MCF 10A (cell line): ENCODE results near the gene KRTAP6-2. TPM values are rescaled to one million over a fixed set of nuclear protein-coding genes. Genes with fewer than 3 reads are reported as not detected.

Experiments used
- BruUV-seq: library from RNA; stranded (reverse); fragments of 400-500 nt; replicated peaks from 2 replicates; lab custom pipeline; 2021; lab: Mats Ljungman, UMichigan
- CTCF ChIA-PET: fragments of 300-600 bp; sonication (Branson Sonifier 250); formaldehyde crosslinking; extraction: SDS; loops from one replicate; lab custom pipeline; 2021; ENCODE audit warnings: antibody characterized with exemption, inconsistent platforms; lab: Yijun Ruan, JAX
- POLR2A ChIA-PET: fragments of 300-600, 350-650 bp; sonication (Branson Sonifier 250); formaldehyde crosslinking; extraction: SDS; loops from one replicate; lab custom pipeline; 2020; ENCODE audit warnings: antibody characterized with exemption, inconsistent platforms; lab: Yijun Ruan, JAX
- DNase-seq: peaks from one replicate; pipeline ENCODE4 v3.0.0-alpha.2; 2018; ENCODE audit not compliant: unreplicated experiment
- H3K27ac Mint-ChIP-seq: one replicate; pipeline ENCODE4 v1.8.0; 2022; ENCODE audit warnings: mild to moderate bottlenecking, low read depth, mixed read lengths; ENCODE audit not compliant: unreplicated experiment
- H3K27me3 Mint-ChIP-seq: one replicate; pipeline ENCODE4 v1.8.0; 2022; ENCODE audit warnings: mixed read lengths; ENCODE audit not compliant: insufficient read depth, unreplicated experiment
- H3K36me3 Mint-ChIP-seq: one replicate; pipeline ENCODE4 v1.8.0; 2022; ENCODE audit warnings: mild to moderate bottlenecking, moderate library complexity, mixed read lengths; ENCODE audit not compliant: insufficient read depth, unreplicated experiment
- H3K4me1 Mint-ChIP-seq: one replicate; pipeline ENCODE4 v1.8.0; 2022; ENCODE audit warnings: mixed read lengths; ENCODE audit not compliant: insufficient read depth, unreplicated experiment
- H3K4me3 Mint-ChIP-seq: one replicate; pipeline ENCODE4 v1.8.0; 2022; ENCODE audit warnings: mild to moderate bottlenecking, moderate library complexity, mixed read lengths; ENCODE audit not compliant: unreplicated experiment
- H3K9me3 Mint-ChIP-seq: one replicate; pipeline ENCODE4 v1.8.0; 2022; ENCODE audit warnings: mixed read lengths; ENCODE audit not compliant: unreplicated experiment
- CTCF ChIP-seq: fragments of 200-600 bp; IDR thresholded peaks from one replicate; pipeline ENCODE4 v1.8.0; 2022; ENCODE audit warnings: antibody characterized with exemption, mild to moderate bottlenecking; ENCODE audit not compliant: unreplicated experiment
- intact Hi-C: fragments of 100-400 bp; cut with micrococcal nuclease; formaldehyde crosslinking; loops from 2 replicates; pipeline ENCODE4 v1.14.1; 2022
- total RNA-seq: library from RNA; stranded (reverse); gene quantifications from 2 replicates; pipeline ENCODE4 v1.2.3, GENCODE V29; 2022

Gene KRTAP6-2
- total RNA-seq, 1 experiment from 2014 or later, result not detected

DNA sequence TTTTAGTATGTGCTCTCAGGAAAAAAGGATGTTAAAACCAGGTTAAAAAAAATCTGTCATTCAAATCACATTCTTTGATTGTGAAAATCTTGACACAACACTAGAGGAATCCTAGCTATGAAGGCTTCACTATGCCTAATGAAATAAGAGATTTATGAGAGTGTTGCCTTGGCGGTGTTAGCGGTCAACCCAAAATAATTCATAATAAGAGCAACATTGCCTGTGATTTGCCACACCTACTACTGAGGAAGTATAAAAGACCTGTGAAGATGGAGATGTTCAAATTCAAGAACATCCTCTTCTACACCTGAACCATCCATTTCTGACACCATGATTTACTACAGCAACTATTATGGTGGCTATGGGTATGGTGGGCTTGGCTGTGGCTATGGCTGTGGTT lies 17.4 kb upstream of the KRTAP6-2 start, which contains the start of gene KRTAP20-1:
TSS of gene KRTAP20-1 (plus strand) at position 301 of the 400 bp plus-strand sequence. CDS start at position 331, 30 bp downstream.
- Mint-ChIP-seq H3K36me3 (no peaks in the 10 kb centered on the region), H3K27me3 (no peaks in the 10 kb centered on the region), H3K27ac (no peak within 1 kb of the TSS), H3K9me3 (no peaks in the 10 kb centered on the region), H3K4me3 (no peak within 1 kb of the TSS), H3K4me1 (no peaks in the 10 kb centered on the region)
- ChIA-PET POLR2A (no interaction called here), CTCF (no interaction called here)
- TF ChIP-seq CTCF, result no peak
- no TSS peak for BruUV-seq
- intact Hi-C loops, result no loop called here
- no peak for DNase-seq

- DNase-seq, result no peak
- BruUV-seq, result no TSS peak
- H3K4me1 Mint-ChIP-seq, result no peaks in the 10 kb centered on the region
- H3K27me3 Mint-ChIP-seq, result no peaks in the 10 kb centered on the region
- intact Hi-C loops, result no loop called here
- no peak for TF ChIP-seq CTCF
- CTCF ChIA-PET, result no interaction called here
- no peak overlapping the region for H3K27ac Mint-ChIP-seq
- H3K9me3 Mint-ChIP-seq, result no peaks in the 10 kb centered on the region
- no peak overlapping the region for H3K4me3 Mint-ChIP-seq
- POLR2A ChIA-PET, result no interaction called here
- no peaks in the 10 kb centered on the region for H3K36me3 Mint-ChIP-seq
Measured at GRCh38 chr21:30615199-30615598, 16.5 kb upstream of the KRTAP6-2 start.

- intact Hi-C loops, result no loop called here
- Mint-ChIP-seq H3K9me3 (no peaks in the 10 kb centered on the region), H3K27ac (no peak within 1 kb of the TSS), H3K4me3 (no peak within 1 kb of the TSS), H3K36me3 (no peaks in the 10 kb centered on the region), H3K4me1 (no peaks in the 10 kb centered on the region), H3K27me3 (no peaks in the 10 kb centered on the region)
- POLR2A ChIA-PET, result no interaction called here
- CTCF ChIA-PET, result no interaction called here
- TF ChIP-seq CTCF, result no peak
- no peak for DNase-seq
- BruUV-seq, result no TSS peak
Measured at GRCh38 chr21:30613836-30614235, 15.1 kb upstream of the KRTAP6-2 start, which contains the start of gene KRTAP6-1. Gene KRTAP6-1, minus strand, starts transcription at chr21:30613930. Its CDS starts 26 bp downstream, at chr21:30613904.

- Mint-ChIP-seq H3K27ac (no peak overlapping the region), H3K9me3 (no peaks in the 10 kb centered on the region), H3K4me1 (no peaks in the 10 kb centered on the region), H3K4me3 (no peak overlapping the region), H3K36me3 (no peaks in the 10 kb centered on the region), H3K27me3 (no peaks in the 10 kb centered on the region)
- no peak for DNase-seq
- intact Hi-C loops, result no loop called here
- ChIA-PET POLR2A (no interaction called here), CTCF (no interaction called here)
- no TSS peak for BruUV-seq
- TF ChIP-seq CTCF, result no peak
Measured at GRCh38 chr21:30612132-30612531, 13.4 kb upstream of the KRTAP6-2 start.
